ENCODE results near the gene ZNF674.

Gene ZNF674

GRCh38 chrX:46545111-46546005 lies at the start of gene ZNF674:
Gene ZNF674, minus strand, starts transcription at chrX:46545421. Its CDS starts 3,334 bp downstream, at chrX:46542087.
- in situ Hi-C loops (cut with HindIII; ENCODE audit: low sequenced_read_pairs), result no loop called here

DNA sequence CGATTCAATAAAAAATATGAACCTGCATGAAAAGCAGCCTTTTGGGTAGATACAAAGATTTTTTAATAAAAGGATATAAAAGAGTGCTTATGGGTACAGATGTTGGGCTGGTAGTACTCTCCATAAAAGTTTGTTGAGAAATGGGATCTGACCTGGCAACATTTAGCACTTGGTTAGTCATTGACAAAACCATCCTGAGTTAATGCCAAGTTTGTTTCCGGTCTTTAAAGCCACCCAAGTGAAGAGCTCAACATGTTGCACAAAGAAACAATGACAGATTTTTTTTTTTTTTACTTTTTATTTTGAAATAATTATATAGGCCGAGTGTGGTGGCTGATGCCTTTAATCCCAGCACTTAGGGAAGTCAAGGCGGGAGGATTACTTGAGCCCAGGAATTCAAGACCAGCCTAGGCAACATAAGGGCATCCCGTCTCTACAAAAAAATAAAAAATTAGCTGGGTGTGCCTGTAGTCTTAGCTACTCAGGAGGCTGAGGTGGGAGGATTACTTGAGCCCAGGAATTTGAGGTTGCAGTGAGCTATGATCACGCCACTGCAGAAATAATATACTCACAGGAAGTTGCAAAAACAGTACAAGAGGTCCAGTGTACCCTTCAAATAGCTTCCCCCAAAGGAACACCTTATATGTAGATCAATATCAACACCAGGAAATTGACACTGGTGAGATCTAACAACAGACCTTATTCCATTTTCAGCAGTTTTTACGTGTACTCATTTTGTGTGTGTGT lies 44.9 kb upstream of the ZNF674 start:
- in situ Hi-C loops (cut with HindIII; ENCODE audit: low sequenced_read_pairs), result no loop called here

DNA sequence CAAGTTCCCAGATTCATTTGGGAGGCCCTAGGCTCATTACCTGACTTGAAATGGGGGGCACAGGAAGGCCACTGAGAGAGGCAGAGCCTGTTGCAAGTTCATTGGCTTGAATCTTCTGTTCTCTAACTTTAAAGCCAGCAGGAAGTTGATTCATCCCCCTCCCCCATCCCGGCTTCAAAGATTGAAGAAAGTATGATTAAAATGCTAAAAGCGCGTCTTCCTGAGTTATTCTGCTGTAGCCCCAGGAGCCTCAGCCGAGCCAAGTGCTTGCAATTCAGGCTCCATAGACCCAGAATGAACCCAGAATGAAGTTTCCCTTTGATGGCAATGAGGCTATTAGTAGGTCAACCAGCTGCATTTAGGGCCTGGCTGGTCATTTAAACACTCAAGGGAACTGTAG lies 43.0 kb upstream of the ZNF674 start:
- in situ Hi-C loops (cut with HindIII; ENCODE audit: low sequenced_read_pairs), result no loop called here

- in situ Hi-C loops (cut with HindIII; ENCODE audit: low sequenced_read_pairs), result no loop called here
Observed at GRCh38 chrX:46587753-46588171, 42.5 kb upstream of the ZNF674 start.

DNA sequence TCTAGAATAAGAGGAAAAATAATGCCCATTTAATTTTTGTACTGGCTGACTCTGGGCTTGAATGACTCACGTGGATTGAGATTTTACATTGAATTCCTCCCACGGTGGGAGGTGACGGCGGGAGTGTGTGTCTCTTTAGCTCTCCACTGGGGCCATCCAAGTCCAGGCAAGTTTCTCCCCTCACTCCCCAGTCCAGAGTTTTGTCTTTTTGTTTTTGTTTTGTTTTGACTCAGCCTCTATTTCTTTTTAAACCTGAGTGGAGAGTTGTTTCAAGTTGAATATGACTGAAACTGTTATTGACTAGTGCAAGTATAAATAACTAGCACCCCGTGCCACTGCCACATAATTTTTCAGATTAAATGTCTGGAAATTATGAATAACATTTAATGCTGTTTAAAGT lies 41.9 kb upstream of the ZNF674 start:
- in situ Hi-C loops (cut with HindIII; ENCODE audit: low sequenced_read_pairs), result no loop called here

DNA sequence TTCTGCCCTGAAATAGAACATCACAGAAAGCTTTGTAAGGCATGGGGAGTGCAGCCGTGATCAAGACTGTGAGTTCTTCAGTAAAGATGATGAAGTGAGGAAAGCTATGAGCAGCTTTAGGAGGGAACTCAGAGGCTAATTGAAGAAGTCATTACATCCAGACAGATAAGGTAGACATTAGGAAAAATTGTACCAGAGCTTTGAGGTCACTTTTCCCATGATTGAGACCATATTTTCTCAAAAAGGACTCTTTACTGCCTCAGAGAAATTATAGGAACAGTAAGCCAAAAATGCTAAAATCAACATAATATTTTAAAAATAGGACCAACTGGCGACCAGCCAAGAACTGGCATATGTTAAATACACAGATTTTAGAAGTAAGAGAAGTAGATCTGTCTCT lies 39.5 kb upstream of the ZNF674 start:
- in situ Hi-C loops (cut with HindIII; ENCODE audit: low sequenced_read_pairs), result no loop called here

GRCh38 chrX:46582966-46583365 lies 37.7 kb upstream of the ZNF674 start:
- in situ Hi-C loops (cut with HindIII; ENCODE audit: low sequenced_read_pairs), result no loop called here

DNA sequence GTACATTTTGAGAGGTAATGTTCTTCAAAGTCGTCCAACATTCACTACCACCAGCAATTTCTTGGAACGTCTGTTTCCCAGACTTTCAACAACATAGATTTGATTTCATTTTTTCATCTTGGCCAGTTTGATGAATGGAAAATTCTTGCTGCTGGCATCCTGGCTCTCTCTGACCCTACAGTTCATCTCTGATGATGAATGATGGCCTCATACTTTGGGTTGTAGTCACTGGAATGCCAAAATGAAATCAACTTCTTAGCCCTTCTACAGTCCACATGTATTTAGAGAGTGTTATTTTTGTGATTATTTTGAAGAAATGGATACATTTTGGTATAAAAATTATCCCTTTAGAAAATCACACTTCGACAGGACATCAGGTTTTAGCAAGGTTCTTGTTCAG lies 37.1 kb upstream of the ZNF674 start:
- in situ Hi-C loops (cut with HindIII; ENCODE audit: low sequenced_read_pairs), result no loop called here

DNA sequence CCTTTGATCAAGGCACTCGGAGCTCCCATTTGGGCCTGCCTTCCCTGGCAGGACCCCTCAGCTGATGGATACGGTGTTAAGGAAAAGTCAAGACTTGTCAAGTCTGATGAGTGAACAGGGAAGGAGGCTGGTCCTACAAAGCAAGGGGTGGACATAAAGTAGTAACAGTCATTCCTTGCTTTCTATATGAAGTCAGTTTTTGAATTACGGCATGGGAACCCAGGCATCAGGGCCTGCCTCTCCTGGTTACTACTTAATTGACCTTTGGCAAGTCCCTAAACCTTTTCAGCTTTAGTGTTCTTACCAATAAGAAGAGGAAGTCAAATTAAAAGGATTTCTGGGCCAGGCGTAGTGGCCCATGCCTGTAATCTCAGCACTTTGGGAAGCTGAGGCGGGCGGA lies 35.4 kb upstream of the ZNF674 start:
- in situ Hi-C loops (cut with HindIII; ENCODE audit: low sequenced_read_pairs), result no loop called here

- in situ Hi-C loops (cut with HindIII; ENCODE audit: low sequenced_read_pairs), result no loop called here
Observed at GRCh38 chrX:46579250-46579649, 34.0 kb upstream of the ZNF674 start.

- in situ Hi-C loops (cut with HindIII; ENCODE audit: low sequenced_read_pairs), result no loop called here
Observed at GRCh38 chrX:46577221-46578005, 32.2 kb upstream of the ZNF674 start.

GRCh38 chrX:46576458-46576857 lies 31.2 kb upstream of the ZNF674 start:
- in situ Hi-C loops (cut with HindIII; ENCODE audit: low sequenced_read_pairs), result no loop called here

GRCh38 chrX:46575991-46576392 lies 30.8 kb upstream of the ZNF674 start:
- in situ Hi-C loops (cut with HindIII; ENCODE audit: low sequenced_read_pairs), result no loop called here

DNA sequence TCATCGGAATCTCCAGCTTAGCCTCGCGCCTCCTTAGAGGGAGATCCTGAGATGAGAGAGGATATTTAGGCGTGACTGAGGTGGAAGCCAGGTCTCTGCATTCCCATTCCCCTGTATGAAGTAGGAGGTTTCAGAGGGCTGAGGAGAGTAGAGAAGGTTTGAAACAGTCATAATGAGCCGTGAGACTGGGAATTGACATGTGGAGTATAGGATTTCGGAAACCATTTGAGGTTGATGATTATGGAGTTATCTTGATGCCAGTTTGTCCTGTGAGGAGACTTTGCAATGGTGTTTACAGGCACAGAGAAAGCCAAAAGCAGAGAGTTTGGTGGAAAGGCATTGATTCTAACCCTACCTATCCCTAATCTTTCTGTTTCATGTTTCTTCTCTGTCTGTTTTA lies 30.4 kb upstream of the ZNF674 start:
- in situ Hi-C loops (cut with HindIII; ENCODE audit: low sequenced_read_pairs), result no loop called here

DNA sequence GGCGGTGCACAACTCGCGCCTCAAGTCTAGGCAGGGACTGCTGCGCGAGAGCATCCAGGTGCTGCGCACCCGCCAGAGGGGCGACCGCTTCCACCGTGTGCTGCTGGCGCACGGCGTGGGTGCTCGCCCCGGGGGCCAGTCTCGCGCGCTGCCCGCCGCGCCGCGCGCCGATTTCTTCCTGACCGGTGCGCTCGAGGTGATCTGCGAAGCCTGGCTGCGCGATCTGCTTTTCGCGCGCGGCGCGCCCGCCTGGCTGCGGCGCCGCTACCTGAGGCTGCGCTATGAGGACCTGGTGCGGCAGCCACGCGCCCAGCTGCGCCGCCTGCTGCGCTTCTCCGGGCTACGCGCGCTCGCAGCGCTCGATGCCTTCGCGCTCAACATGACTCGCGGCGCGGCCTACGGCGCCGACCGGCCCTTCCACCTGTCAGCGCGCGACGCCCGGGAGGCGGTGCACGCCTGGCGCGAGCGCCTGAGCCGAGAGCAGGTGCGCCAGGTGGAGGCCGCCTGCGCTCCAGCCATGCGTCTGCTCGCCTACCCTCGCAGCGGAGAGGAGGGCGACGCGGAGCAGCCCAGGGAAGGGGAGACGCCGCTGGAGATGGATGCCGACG lies 29.7 kb upstream of the ZNF674 start:
- in situ Hi-C loops (cut with HindIII; ENCODE audit: low sequenced_read_pairs), result no loop called here

DNA sequence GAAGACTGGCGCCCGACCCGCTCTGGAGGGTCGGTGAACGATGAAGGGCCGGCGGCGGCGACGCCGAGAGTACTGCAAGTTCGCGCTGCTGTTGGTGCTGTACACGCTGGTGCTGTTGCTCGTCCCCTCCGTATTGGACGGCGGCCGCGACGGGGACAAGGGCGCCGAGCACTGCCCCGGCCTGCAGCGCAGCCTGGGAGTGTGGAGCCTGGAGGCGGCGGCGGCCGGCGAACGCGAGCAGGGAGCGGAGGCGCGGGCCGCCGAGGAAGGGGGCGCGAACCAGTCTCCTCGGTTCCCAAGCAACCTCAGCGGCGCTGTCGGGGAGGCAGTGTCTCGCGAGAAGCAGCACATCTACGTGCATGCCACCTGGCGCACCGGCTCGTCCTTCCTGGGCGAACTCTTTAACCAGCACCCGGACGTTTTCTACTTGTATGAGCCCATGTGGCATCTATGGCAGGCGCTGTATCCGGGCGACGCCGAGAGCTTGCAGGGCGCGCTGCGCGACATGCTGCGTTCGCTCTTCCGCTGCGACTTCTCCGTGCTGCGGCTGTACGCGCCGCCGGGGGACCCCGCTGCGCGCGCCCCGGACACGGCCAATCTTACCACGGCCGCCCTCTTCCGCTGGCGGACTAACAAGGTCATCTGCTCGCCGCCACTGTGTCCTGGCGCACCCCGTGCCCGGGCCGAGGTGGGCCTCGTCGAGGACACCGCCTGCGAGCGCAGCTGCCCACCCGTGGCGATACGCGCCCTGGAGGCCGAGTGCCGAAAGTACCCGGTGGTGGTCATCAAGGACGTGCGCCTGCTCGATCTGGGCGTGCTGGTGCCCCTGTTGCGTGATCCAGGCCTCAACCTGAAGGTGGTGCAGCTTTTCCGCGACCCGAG lies 28.9 kb upstream of the ZNF674 start:
- in situ Hi-C loops (cut with HindIII; ENCODE audit: low sequenced_read_pairs), result no loop called here

- in situ Hi-C loops (cut with HindIII; ENCODE audit: low sequenced_read_pairs), result no loop called here
Observed at GRCh38 chrX:46573331-46573891, 28.2 kb upstream of the ZNF674 start, which contains the start of gene CHST7. Gene CHST7, plus strand, starts transcription at chrX:46573765. Its CDS starts 167 bp downstream, at chrX:46573932.

DNA sequence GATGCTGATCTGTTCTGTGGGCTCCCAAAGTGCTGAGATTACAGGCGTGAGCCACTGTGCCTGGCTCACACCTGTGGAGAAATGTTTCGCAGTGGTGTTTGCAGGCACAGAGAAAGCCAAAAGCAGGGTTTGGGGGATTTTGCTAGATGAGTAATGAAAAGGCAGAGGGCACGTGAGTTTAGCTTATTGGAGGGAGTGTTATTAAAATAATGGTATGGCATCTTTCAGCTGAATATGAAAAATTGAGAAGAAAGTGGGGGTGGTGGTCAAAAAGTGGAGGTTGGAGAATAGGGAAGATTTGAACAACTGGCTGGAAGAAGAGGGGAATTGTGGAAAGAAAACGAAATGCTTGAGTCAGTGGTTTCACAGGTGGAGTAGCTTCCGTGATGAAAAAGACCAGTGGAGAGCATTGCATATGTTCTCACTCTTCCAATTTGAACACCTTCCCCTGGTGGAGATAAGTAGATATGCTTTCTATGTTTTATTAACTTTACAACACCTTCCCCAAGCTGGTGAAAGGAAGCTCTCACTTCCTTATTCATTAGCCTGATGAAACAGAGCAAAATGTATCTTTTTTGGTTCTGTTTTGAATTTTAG lies 27.2 kb upstream of the ZNF674 start:
- in situ Hi-C loops (cut with HindIII; ENCODE audit: low sequenced_read_pairs), result no loop called here
